GM23338 (cell line): ENCODE results near the gene STK33. TPM values are rescaled to one million over a fixed set of nuclear protein-coding genes. Genes with fewer than 3 reads are reported as not detected.

Experiments
- ATAC-seq: fragments of 200-7000 bp; cut with Tn5 transposase; 3 replicates; pipeline ENCODE4 v1.9.1; 2020
- DNase-seq: peaks from one replicate; pipeline ENCODE4 v3.0.0-alpha.2; 2015; ENCODE audit warnings: low spot score
- H2AFZ ChIP-seq: fragments of 200-600 bp; sonication (generic); 2 replicates; pipeline ENCODE4 v1.8.0; 2016; ENCODE audit warnings: antibody characterized with exemption, mild to moderate bottlenecking, moderate library complexity
- H3F3A ChIP-seq: fragments of 200-600 bp; sonication (generic); replicated peaks from 2 replicates; pipeline ENCODE4 v1.8.0; 2017; ENCODE audit warnings: antibody characterized with exemption, mixed run types, low read depth
- H3K27ac ChIP-seq: fragments of 200-600 bp; sonication (generic); 2 replicates; pipeline ENCODE4 v1.6.1; 2016; ENCODE audit warnings: low read depth
- H3K27me3 ChIP-seq: fragments of 200-600 bp; sonication (generic); 2 replicates; pipeline ENCODE4 v1.8.0; 2016; ENCODE audit warnings: mild to moderate bottlenecking, mixed run types, moderate library complexity; ENCODE audit not compliant: insufficient read depth
- H3K36me3 ChIP-seq: fragments of 200-600 bp; sonication (generic); 2 replicates; pipeline ENCODE4 v1.8.0; 2016; ENCODE audit warnings: mild to moderate bottlenecking; ENCODE audit not compliant: insufficient read depth
- H3K4me1 ChIP-seq: fragments of 200-600 bp; sonication (generic); 2 replicates; pipeline ENCODE4 v1.8.0; 2016; ENCODE audit warnings: mild to moderate bottlenecking, moderate library complexity; ENCODE audit not compliant: insufficient read depth
- H3K4me2 ChIP-seq: fragments of 200-600 bp; sonication (generic); 2 replicates; pipeline ENCODE4 v1.7.1; 2017; ENCODE audit warnings: mixed run types
- H3K4me3 ChIP-seq: fragments of 200-600 bp; sonication (generic); 2 replicates; pipeline ENCODE4 v1.6.1; 2016; ENCODE audit warnings: mixed run types
- H3K79me2 ChIP-seq: fragments of 200-600 bp; sonication (generic); replicated peaks from 2 replicates; pipeline ENCODE4 v1.8.0; 2017; ENCODE audit warnings: mild to moderate bottlenecking; ENCODE audit not compliant: insufficient read depth
- H3K9me2 ChIP-seq: fragments of 200-600 bp; sonication (generic); 2 replicates; pipeline ENCODE4 v1.8.0; 2017; ENCODE audit not compliant: insufficient read depth
- H4K20me1 ChIP-seq: fragments of 200-600 bp; sonication (generic); replicated peaks from 2 replicates; pipeline ENCODE4 v1.8.0; 2017; ENCODE audit warnings: mild to moderate bottlenecking; ENCODE audit not compliant: insufficient read depth
- H3K27ac Mint-ChIP-seq: 2 replicates; pipeline ENCODE4 v1.8.0; 2020; ENCODE audit warnings: inconsistent platforms, mild to moderate bottlenecking, moderate library complexity, mixed read lengths
- H3K27me3 Mint-ChIP-seq: 3 replicates; pipeline ENCODE4 v1.8.0; 2022; ENCODE audit warnings: low read depth, mild to moderate bottlenecking, moderate library complexity, mixed read lengths, inconsistent platforms; ENCODE audit not compliant: insufficient read depth, poor library complexity
- H3K36me3 Mint-ChIP-seq: 3 replicates; pipeline ENCODE4 v1.8.0; 2021; ENCODE audit warnings: low read depth, mild to moderate bottlenecking, inconsistent platforms, moderate library complexity, mixed read lengths
- H3K4me1 Mint-ChIP-seq: 3 replicates; pipeline ENCODE4 v1.8.0; 2020; ENCODE audit warnings: mild to moderate bottlenecking, inconsistent platforms, mixed read lengths
- H3K4me3 Mint-ChIP-seq: 3 replicates; pipeline ENCODE4 v1.8.0; 2021; ENCODE audit warnings: moderate library complexity, mild to moderate bottlenecking, inconsistent platforms, mixed read lengths
- H3K9me3 Mint-ChIP-seq: 3 replicates; pipeline ENCODE4 v1.8.0; 2020; ENCODE audit warnings: moderate library complexity, mild to moderate bottlenecking, inconsistent platforms, mixed read lengths
- CREB1 ChIP-seq: fragments of 250-450 bp; sonication (Bioruptor Pico); IDR thresholded peaks from 2 replicates; pipeline ENCODE4 v1.5.0; 2020; ENCODE audit warnings: low read depth, mild to moderate bottlenecking, moderate library complexity
- EZH2 ChIP-seq: fragments of 200-600 bp; sonication (generic); IDR thresholded peaks from one replicate; pipeline ENCODE4 v1.8.0; 2017; ENCODE audit warnings: antibody characterized with exemption, mild to moderate bottlenecking, low read depth; ENCODE audit not compliant: unreplicated experiment
- NANOG ChIP-seq: IDR thresholded peaks from 2 replicates; pipeline ENCODE4 v1.6.1; 2016; ENCODE audit warnings: antibody characterized with exemption, borderline replicate concordance
- POLR2AphosphoS5 ChIP-seq: IDR thresholded peaks from 2 replicates; pipeline ENCODE4 v1.6.1; 2016; ENCODE audit warnings: antibody characterized with exemption, low read depth
- STAT1 ChIP-seq: IDR thresholded peaks from one replicate; pipeline ENCODE4 v1.6.1; 2016; ENCODE audit warnings: antibody characterized with exemption; ENCODE audit not compliant: unreplicated experiment
- ZNF114 ChIP-seq: fragments of 250-450 bp; sonication (Bioruptor Pico); IDR thresholded peaks from 2 replicates; pipeline ENCODE4 v1.5.0; 2020; ENCODE audit warnings: mild to moderate bottlenecking, moderate library complexity
- ZNF331 ChIP-seq: fragments of 250-450 bp; sonication (Bioruptor Pico); IDR thresholded peaks from 2 replicates; pipeline ENCODE4 v1.5.0; 2020; ENCODE audit warnings: low read depth, mild to moderate bottlenecking, moderate library complexity
- polyA plus RNA-seq: library from polyadenylated mRNA; unstranded; fragments of >200 nt; fragmentation: Nextera tagmentation; extraction: Ambion mirVana; gene quantifications from 2 replicates; pipeline ENCODE4 v1.2.1, GENCODE V29; 2016
- total RNA-seq: library from RNA; depleted of rRNA; stranded (reverse); fragments of >200 nt; shearing (Covaris generic); gene quantifications from 2 replicates; pipeline ENCODE4 v1.2.3, GENCODE V29; 2014
- TF ChIP-seq, protein P1 (sequence below), 2 experiments: fragments of 200-600 bp in 1 of 2; sonication (generic) in 1 of 2; conservative IDR thresholded peaks; 2 replicates each; pipeline versions ENCODE4 v1.5.1 to v1.6.1; 2016 to 2017; ENCODE audit warnings: antibody characterized with exemption in 2 of 2, low read depth in 2 of 2, mild to moderate bottlenecking in 2 of 2, moderate library complexity in 1 of 2
- TF ChIP-seq, protein P2 (sequence below): IDR thresholded peaks from one replicate; pipeline ENCODE4 v1.6.1; 2018; ENCODE audit warnings: antibody characterized with exemption; ENCODE audit not compliant: unreplicated experiment
- TF ChIP-seq, protein P3 (sequence below): IDR thresholded peaks from 2 replicates; pipeline ENCODE4 v1.6.1; 2016; ENCODE audit warnings: antibody characterized with exemption

The STK33 gene
- total and polyA plus RNA-seq, 2 experiments from 2014 or later, result 17.2 to 18.2 TPM

DNA sequence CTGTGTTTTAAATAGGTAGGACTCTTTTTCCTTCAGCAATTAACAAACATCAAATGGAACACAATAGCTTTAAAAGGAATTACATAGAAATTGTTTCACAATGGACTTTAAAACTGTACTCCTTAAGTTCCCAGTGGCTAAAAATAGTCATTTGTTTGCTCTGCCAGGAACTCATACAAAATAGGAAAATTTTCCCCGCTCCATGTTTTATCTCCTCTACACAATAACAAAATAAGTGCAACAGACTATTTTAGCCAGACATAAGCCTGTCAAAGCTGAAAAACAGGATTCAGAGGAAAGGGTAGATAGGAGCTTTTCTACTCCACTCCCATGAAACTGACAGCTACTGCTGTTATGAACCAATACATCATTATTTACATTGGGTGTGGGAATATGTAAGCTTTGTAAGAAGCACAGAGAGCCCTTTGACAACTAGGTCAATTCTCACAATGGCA lies 90.1 kb downstream of the STK33 start:
- no peaks in the 10 kb centered on the region for H3K27me3 Mint-ChIP-seq
- TF ChIP-seq CREB1 (CRISPR knock-in tag) (no peak), NANOG (no peak), ZNF331 (CRISPR knock-in tag) (no peak), POLR2AphosphoS5 (no peak), ZNF114 (CRISPR knock-in tag) (no peak)
- TF ChIP-seq, protein P1, sequence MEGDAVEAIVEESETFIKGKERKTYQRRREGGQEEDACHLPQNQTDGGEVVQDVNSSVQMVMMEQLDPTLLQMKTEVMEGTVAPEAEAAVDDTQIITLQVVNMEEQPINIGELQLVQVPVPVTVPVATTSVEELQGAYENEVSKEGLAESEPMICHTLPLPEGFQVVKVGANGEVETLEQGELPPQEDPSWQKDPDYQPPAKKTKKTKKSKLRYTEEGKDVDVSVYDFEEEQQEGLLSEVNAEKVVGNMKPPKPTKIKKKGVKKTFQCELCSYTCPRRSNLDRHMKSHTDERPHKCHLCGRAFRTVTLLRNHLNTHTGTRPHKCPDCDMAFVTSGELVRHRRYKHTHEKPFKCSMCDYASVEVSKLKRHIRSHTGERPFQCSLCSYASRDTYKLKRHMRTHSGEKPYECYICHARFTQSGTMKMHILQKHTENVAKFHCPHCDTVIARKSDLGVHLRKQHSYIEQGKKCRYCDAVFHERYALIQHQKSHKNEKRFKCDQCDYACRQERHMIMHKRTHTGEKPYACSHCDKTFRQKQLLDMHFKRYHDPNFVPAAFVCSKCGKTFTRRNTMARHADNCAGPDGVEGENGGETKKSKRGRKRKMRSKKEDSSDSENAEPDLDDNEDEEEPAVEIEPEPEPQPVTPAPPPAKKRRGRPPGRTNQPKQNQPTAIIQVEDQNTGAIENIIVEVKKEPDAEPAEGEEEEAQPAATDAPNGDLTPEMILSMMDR (conservative IDR thresholded peaks at IDR 0.05; ENCODE audit: low read depth in 2 of 2), result no peak
- TF ChIP-seq, protein P2, sequence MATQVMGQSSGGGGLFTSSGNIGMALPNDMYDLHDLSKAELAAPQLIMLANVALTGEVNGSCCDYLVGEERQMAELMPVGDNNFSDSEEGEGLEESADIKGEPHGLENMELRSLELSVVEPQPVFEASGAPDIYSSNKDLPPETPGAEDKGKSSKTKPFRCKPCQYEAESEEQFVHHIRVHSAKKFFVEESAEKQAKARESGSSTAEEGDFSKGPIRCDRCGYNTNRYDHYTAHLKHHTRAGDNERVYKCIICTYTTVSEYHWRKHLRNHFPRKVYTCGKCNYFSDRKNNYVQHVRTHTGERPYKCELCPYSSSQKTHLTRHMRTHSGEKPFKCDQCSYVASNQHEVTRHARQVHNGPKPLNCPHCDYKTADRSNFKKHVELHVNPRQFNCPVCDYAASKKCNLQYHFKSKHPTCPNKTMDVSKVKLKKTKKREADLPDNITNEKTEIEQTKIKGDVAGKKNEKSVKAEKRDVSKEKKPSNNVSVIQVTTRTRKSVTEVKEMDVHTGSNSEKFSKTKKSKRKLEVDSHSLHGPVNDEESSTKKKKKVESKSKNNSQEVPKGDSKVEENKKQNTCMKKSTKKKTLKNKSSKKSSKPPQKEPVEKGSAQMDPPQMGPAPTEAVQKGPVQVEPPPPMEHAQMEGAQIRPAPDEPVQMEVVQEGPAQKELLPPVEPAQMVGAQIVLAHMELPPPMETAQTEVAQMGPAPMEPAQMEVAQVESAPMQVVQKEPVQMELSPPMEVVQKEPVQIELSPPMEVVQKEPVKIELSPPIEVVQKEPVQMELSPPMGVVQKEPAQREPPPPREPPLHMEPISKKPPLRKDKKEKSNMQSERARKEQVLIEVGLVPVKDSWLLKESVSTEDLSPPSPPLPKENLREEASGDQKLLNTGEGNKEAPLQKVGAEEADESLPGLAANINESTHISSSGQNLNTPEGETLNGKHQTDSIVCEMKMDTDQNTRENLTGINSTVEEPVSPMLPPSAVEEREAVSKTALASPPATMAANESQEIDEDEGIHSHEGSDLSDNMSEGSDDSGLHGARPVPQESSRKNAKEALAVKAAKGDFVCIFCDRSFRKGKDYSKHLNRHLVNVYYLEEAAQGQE, result no peak
- TF ChIP-seq, protein P3, sequence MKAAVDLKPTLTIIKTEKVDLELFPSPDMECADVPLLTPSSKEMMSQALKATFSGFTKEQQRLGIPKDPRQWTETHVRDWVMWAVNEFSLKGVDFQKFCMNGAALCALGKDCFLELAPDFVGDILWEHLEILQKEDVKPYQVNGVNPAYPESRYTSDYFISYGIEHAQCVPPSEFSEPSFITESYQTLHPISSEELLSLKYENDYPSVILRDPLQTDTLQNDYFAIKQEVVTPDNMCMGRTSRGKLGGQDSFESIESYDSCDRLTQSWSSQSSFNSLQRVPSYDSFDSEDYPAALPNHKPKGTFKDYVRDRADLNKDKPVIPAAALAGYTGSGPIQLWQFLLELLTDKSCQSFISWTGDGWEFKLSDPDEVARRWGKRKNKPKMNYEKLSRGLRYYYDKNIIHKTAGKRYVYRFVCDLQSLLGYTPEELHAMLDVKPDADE, result no peak
- H3K4me1 ChIP-seq, result no peaks in the 10 kb centered on the region
- H2AFZ ChIP-seq, result no peak overlapping the region
- H3K27ac Mint-ChIP-seq, result no peak overlapping the region
- H3K36me3 ChIP-seq, result no peaks in the 10 kb centered on the region
- no peaks in the 10 kb centered on the region for H3K27me3 ChIP-seq
- H3K4me3 ChIP-seq, result no peak overlapping the region
- H3K4me3 Mint-ChIP-seq, result no peak overlapping the region
- H4K20me1 ChIP-seq, result no peaks in the 10 kb centered on the region
- no peaks in the 10 kb centered on the region for H3K4me1 Mint-ChIP-seq
- H3K4me2 ChIP-seq, result no peak overlapping the region
- DNase-seq, result no peak
- no peaks in the 10 kb centered on the region for H3K36me3 Mint-ChIP-seq
- no peaks in the 10 kb centered on the region for H3K79me2 ChIP-seq
- no peaks in the 10 kb centered on the region; the same call in 2 of the 3 replicates for H3K9me3 Mint-ChIP-seq
- H3F3A ChIP-seq, result no peaks in the 10 kb centered on the region
- no peak overlapping the region for H3K27ac ChIP-seq
- H3K9me2 ChIP-seq, result no peaks in the 10 kb centered on the region
- no peak for ATAC-seq

DNA sequence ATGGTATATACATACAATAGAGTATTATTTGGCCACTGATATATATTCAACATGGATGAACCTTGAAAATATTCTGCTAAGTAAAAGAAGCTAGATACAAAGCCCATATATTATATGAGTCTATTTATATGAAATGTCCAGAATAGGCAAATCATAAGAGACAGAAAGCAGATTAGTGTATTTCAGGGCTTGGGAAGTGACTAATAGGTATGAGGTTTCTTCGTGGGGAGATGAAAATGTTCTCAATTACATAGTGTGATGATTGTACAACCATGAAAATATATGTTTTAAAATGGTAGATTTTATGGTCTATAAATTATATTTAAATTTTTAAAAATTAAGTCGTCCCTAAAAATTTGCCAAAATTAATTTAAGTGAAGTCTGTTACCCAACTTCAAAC lies 92.2 kb downstream of the STK33 start:
- no peaks in the 10 kb centered on the region for H3F3A ChIP-seq
- Mint-ChIP-seq H3K27me3 (no peaks in the 10 kb centered on the region), H3K4me1 (no peaks in the 10 kb centered on the region), H3K9me3 (peaks cover 12% of the 10 kb centered on the region; the same call in 2 of the 3 replicates), H3K36me3 (peaks cover 3% of the 10 kb centered on the region; the same call in 1 of the 3 replicates), H3K4me3 (no peak overlapping the region), H3K27ac (no peak overlapping the region)
- TF ChIP-seq STAT1 (no peak), POLR2AphosphoS5 (no peak), EZH2 (no peak), NANOG (no peak), ZNF114 (CRISPR knock-in tag) (no peak), CREB1 (CRISPR knock-in tag) (no peak)
- TF ChIP-seq, protein P3, result no peak
- TF ChIP-seq, protein P2, result no peak
- no peaks in the 10 kb centered on the region for H3K9me2 ChIP-seq
- ATAC-seq (no peak), DNase-seq (no peak)
- no peaks in the 10 kb centered on the region for H3K36me3 ChIP-seq
- H3K27ac ChIP-seq, result no peak overlapping the region
- no peaks in the 10 kb centered on the region for H4K20me1 ChIP-seq
- no peaks in the 10 kb centered on the region for H3K27me3 ChIP-seq
- H3K4me3 ChIP-seq, result no peak overlapping the region
- H3K79me2 ChIP-seq, result 0 out of 2 replicates have a peak, but pooled peaks cover 3% of the 10 kb centered on the region
- H2AFZ ChIP-seq, result no peak overlapping the region
- no peak overlapping the region for H3K4me2 ChIP-seq
- H3K4me1 ChIP-seq, result no peaks in the 10 kb centered on the region
